ENCODE measurements around the gene MS4A7. TPM values are rescaled to one million over a fixed set of nuclear protein-coding genes. Genes with fewer than 3 reads are reported as not detected.

Gene MS4A7
- not detected in 2 replicates for total RNA-seq

GRCh38 chr11:60378354-60378753 is at the start of gene MS4A7:
Gene MS4A7 (plus strand): TSS chr11:60378532. CDS start chr11:60383142, 4,610 bp downstream.

GRCh38 chr11:60396382-60396781 is 18.1 kb downstream of the MS4A7 start, which contains the start of gene MS4A14:
Gene MS4A14 (plus strand): TSS chr11:60396459. CDS start chr11:60396579, 120 bp downstream.

GRCh38 chr11:60429272-60429671 is 50.9 kb downstream of the MS4A7 start, which contains the start of gene MS4A5:
Gene MS4A5 (plus strand): TSS chr11:60429572. CDS start chr11:60429675, 103 bp downstream.

Other genes starting within 250 kb of the MS4A7 start
- not detected in 2 replicates for gene MS4A6A, start 195.4 kb upstream of the MS4A7 start, total RNA-seq
- gene MS4A4E, start 135.4 kb upstream of the MS4A7 start, total RNA-seq = not detected in 2 replicates
- not detected in 2 replicates for gene MS4A4A, start 97.9 kb upstream of the MS4A7 start, total RNA-seq
- gene MS4A6E, start 51.3 kb upstream of the MS4A7 start, total RNA-seq = not detected in 2 replicates
- gene MS4A14, start 17.9 kb downstream of the MS4A7 start, total RNA-seq = not detected in 2 replicates
- not detected in 2 replicates for gene MS4A5, start 51.0 kb downstream of the MS4A7 start, total RNA-seq
- not detected in 2 replicates for gene MS4A1, start 77.3 kb downstream of the MS4A7 start, total RNA-seq
- gene MS4A12, start 114.2 kb downstream of the MS4A7 start, total RNA-seq = not detected in 2 replicates
- not detected in 2 replicates for gene MS4A13, start 136.9 kb downstream of the MS4A7 start, total RNA-seq

All from mammary microvascular endothelial cell (primary cell).